HG02763 (cell line): Measurements from ENCODE around the gene ALG14.

Experiments
- ATAC-seq: cut with Tn5 transposase; IDR thresholded peaks from one replicate; pipeline ENCODE4 v1.9.1; 2021; ENCODE audit warnings: mild to moderate bottlenecking, moderate library complexity; ENCODE audit not compliant: unreplicated experiment

The ALG14 gene

DNA sequence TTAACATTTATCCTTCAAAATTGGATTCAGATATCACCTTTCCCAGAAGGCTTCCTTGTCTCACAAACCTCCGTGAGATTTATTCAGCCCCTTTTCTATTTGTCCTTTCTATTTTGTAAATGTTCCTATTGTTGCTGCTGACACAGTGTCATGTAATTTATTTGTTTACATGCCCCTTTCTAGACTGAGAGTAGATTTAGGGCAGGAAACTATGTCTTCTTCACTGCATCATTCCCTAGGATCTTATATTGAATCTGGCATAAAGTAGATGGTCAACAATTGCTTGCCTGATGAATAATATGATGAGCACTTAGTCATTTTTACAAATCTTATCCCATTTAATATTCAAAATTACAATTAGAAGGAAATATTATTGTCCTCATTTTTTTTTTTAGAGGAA, 137.7 kb downstream of the ALG14 start:
- ATAC-seq, result no peak

DNA sequence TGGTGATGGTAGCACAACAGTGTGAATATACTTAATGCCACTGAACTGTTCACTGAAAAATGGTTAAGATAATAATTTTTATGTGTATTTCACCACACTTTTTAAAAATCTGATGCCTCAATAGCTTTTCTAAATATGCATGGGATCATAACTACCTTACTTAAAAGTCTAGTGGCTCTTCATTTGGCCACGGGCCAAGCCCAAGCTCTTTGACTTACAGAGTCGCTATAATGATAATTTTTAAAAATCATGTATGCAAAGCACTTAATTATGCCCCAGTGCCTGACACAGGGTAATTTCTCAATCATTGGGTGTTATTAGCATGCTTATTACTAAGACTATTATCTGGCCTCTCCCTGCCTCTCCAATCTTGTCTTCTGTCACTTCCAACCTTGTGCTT, 138.2 kb downstream of the ALG14 start:
- no peak for ATAC-seq

DNA sequence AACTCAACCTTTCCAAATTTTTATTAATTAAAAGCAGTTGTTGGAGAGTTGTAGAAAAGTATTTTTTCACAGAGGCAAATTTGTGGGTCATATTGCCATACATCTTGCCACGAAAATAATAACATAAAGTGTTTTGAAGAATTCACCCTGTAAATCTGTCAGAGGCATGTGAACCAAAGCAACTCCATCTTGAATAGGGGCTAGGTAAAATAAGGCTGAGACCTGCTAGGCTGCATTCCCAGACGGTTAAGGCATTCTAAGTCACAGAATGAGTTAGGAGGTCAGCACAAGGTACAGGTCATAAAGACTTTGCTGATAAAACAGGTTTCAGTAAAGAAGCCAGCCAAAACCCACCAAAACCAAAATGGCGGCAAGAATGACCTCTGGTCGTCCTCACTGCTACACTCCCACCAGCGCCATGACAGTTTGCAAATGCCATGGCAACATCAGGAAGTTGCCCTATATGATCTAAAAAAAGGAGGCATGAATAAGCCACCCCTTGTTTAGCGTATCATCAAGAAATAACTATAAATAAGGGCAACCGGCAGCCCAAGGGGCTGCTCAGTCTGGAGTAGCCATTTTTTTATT, 141.4 kb downstream of the ALG14 start:
- no peak for ATAC-seq

DNA sequence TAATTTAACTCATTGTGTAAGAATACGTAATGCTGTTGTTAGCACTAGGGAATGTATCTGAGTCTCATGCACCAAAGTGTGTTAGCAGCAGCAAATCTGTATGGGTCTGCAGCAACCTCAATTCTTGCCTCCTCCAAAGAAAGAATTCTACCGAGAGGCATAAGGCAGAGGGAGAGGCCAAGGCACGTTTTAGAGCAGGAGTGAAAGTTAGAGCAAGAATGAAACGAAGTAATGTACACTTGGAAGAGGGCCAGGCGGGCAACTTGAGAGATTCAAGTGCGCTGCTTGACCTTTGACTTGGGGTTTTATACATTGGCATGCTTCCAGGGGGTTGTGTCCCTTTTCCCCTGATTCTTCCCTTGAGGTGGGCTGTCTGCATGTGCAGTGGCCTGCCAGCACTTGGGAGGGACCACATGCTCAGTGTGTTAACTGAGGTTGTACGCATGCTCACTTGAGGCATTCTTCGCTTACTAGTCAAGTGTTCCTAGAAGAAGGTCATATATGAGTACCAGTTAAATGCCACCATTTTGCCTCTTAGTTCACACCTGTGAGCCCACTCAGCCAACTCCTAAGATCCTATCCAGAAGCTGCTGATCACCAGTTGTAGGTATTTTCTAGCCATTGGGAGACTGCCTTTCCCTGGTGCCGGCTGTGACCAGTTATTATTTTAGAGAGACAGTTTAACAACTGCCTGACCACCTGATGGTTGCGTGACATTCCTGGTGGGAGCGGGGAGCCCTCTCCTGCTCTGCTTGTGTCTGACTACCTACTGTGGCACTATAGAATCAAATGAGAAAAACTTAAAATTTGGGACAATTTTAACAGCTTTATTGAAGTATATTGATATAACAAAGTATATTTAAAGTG, 143.2 kb downstream of the ALG14 start:
- no peak for ATAC-seq

DNA sequence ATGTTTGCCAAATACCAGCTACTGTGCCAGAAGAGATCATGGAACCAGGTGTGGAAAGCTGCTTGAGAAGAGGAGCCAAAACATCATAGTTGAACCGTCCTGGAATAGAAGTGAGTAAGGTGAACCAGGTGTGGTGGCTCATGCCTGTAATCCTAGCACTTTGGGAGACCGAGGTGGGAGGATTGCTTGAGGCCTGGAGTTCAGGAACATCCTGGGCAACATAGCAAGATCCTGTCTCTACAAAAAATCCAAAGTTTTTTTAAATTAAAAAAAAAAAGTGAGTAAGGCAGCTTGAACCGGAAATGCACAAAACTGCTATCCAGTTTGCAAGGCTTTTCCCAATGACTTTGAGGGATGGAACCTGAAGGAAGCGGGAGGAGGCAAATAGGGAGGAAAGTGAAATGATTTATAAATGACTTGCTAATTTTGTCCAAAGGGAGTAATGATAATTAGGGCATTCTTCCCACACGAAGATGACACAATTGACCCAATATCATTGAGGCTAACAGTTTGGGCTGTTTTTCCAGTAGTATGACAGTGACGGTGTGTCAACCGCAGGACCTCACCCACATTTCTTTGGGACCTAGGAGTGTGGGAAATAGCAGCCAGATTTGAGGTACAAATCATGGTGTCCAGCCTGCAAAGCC, 144.3 kb downstream of the ALG14 start:
- ATAC-seq, result no peak

DNA sequence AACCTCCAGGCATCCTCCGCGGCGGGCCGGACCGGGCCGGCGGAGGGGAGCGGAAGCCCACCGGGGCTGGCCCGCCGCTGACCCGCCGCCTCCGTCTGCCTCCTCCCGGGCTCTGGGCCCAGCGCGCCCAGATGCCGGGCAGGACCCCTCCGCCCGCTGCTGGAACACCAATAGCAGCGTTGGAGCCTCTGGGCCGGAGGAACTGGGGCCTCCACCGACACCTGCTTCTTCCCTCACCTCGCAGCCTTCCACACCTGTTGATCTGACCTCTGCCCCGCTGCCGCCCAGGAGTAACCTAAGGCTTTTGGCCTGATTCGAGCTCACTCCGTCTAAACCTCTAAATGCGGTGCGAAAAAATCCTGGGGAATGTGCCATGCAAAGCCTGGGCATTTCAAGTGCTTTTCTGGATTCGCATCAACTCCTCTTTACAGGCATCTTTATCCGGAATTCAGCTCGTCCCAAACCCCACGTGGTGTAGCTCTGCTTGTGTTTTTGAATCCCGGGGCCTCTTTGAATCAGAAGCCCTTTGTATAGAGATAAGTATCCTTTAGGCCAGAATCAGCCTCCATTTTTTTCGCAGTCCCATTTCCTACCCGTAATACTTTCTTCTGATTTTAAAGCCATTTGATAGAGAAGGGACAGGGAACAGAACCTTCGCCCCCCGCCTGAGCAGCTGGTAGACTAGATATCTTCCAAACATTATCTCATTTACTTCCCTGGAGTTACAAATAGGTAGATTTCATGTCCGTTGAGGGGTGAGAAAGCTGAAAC, 145.2 kb downstream of the ALG14 start:
- no peak for ATAC-seq

DNA sequence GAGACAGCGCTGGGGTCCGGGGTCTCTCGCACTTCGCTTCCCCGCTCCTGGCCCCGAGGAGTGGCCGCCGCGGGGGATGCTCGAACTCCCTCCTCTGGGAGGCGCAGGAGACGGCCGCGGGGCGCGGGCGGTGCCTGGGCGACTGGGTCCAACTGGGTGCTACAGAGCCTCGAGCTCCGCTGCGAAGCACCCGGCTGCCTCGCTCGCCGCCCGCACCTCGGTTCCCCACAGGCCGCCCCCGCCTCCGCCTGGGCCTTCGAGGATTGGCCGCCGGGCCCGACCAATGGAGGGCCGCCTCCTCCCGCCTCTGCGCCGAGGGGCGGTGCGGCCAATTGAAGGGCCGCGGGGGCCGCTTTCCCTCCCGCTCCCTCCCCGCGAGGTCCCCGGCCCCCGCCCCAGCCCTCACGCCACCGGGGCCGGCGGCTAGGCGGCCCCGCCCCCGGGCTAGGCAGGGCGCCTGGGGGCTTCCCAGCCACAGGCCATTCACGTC, 145.8 kb downstream of the ALG14 start, which contains the start of gene CNN3:
CNN3 (minus strand) TSS at position 196 of the 490 bp plus-strand sequence. CDS start 216 bp downstream, outside the sequence.
- peak; percentile 63 for ATAC-seq

DNA sequence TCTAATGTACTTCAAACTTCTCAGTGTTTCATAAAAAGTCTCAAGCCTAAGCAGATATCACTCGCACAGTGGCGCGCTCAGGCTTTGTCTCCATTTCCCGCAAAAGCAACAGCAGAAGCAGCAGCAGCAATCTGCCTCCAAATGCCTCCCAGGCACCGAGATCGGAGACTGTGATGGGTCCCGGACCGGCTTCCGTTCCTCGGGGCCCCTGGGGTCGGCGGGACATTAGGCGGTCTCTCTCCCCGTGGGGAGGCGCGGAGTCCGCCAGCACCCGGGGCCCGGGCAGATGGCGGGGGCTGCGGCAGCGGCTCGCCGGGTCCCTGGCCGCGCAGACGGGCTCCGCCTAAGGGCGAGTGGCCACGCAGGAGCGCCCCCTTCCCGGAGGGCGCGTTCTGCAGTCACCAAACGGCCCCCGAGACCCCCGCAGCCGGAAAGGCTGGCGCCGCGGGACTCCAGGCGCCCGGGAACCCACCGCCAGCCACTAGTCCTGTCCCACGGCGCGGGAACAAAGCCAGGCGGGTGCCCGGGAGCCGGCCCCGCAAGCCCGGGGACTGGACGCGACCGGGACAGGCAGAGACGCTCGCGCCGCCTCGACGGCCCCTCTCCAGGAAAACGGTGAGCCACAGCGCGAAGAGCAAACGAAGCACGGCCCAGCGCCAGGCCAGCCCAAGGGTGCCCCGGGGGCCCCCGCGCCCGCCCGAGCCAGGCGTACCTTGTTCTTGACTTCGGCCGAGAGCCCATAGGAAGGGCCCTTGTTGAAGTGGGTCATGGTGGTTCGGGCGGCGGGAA, 146.4 kb downstream of the ALG14 start:
- peak; percentile 12 for ATAC-seq

DNA sequence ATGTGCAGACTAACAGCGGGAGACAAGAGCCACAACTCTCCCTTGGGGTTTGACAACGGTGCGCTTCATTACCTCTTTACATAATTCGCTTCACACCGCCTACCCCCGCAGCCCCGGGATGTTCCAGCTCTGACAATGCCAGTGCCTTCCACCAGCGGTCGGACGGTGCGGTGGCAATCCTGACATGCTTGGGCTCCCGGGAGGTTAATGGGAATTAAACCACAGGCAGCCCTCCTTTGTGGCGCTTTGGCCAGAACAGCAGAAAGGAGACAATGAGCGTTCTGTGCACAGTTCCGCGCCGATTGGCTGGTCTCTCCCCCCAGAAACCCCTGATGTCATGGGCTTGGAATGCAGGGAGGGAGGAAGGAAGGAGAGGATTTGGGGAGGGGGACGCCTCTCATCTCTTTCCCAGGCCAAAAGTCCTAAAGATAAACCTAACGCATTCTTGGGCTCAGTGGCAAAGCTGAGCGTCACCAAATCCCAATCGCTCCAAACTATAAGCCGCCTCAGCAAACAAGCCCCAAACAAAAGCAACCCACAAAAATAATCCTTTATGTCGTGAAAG, 147.1 kb downstream of the ALG14 start:
- no peak for ATAC-seq

DNA sequence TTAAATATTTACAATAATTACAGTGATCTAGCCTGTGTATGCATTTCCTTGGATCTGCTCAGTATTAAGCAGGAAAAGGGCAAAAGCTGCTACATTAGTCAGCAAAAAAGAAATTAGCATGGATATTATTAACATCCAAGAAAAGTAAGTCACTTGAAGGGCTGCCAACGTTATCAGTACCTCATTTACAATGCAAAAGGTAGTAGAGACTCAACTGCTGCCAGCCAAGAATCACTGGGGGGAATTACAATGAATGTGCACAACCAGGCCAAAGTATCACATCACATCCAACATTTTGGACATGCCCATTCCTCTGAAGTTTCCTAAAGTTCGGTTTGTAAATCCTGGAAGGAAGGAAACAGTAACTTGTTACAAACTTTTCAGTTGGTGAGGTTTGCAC, 147.7 kb downstream of the ALG14 start:
- no peak for ATAC-seq
